PFSK-1 (cell line): ENCODE results near the gene RXFP4.

Experiments used
- FOXP2 ChIP-seq: optimal IDR thresholded peaks from 2 replicates; pipeline ENCODE3; 2011; ENCODE audit warnings: borderline replicate concordance, control low read depth, inconsistent platforms; ENCODE audit not compliant: insufficient read depth; ENCODE audit errors: extremely low read length, extremely low read depth
- POLR2AphosphoS5 ChIP-seq: IDR thresholded peaks from 2 replicates; pipeline ENCODE4 v1.6.1; 2012; ENCODE audit warnings: low read depth, mild to moderate bottlenecking, control low read depth, low read length, moderate library complexity
- SIN3A ChIP-seq: IDR thresholded peaks from 2 replicates; pipeline ENCODE4 v1.6.1; 2012; ENCODE audit warnings: mild to moderate bottlenecking, low read length, moderate library complexity, borderline replicate concordance; ENCODE audit not compliant: insufficient read depth
- TAF1 ChIP-seq: IDR thresholded peaks from 2 replicates; pipeline ENCODE4 v1.6.1; 2012; ENCODE audit warnings: low read length, control low read depth, borderline replicate concordance; ENCODE audit not compliant: insufficient read depth
- TF ChIP-seq, protein P1 (sequence below), 2 experiments: IDR thresholded peaks; 2 replicates each; pipeline versions ENCODE4 v1.6.1 to v1.8.0; 2011 to 2012; ENCODE audit warnings: low read depth in 2 of 2, low read length in 2 of 2, control low read depth in 1 of 2, inconsistent platforms in 1 of 2, mild to moderate bottlenecking in 1 of 2, moderate library complexity in 1 of 2; ENCODE audit not compliant: insufficient read depth in 1 of 2

The RXFP4 gene

DNA sequence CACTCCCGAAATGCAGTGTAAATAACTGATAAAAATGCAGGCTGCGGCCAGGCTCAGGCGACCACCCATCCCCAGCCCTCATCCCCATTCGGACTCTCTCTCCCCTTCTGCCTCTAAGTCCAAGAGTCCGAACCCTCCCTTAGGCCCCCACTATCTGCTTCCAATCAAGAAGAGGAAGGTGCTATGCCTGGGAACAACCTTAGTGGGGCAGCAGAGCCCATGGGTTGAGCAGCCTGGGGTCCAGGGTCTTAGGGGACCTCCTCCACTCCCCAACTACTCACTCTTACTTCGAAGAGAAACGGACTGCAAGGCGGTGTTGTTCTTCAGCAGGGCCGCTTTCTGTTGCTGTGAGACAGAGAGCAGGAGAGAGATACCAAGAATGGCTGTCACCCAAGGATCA lies 24.7 kb downstream of the RXFP4 start:
- TF ChIP-seq FOXP2: no peak
- no peak for TF ChIP-seq TAF1
- TF ChIP-seq, protein P1, sequence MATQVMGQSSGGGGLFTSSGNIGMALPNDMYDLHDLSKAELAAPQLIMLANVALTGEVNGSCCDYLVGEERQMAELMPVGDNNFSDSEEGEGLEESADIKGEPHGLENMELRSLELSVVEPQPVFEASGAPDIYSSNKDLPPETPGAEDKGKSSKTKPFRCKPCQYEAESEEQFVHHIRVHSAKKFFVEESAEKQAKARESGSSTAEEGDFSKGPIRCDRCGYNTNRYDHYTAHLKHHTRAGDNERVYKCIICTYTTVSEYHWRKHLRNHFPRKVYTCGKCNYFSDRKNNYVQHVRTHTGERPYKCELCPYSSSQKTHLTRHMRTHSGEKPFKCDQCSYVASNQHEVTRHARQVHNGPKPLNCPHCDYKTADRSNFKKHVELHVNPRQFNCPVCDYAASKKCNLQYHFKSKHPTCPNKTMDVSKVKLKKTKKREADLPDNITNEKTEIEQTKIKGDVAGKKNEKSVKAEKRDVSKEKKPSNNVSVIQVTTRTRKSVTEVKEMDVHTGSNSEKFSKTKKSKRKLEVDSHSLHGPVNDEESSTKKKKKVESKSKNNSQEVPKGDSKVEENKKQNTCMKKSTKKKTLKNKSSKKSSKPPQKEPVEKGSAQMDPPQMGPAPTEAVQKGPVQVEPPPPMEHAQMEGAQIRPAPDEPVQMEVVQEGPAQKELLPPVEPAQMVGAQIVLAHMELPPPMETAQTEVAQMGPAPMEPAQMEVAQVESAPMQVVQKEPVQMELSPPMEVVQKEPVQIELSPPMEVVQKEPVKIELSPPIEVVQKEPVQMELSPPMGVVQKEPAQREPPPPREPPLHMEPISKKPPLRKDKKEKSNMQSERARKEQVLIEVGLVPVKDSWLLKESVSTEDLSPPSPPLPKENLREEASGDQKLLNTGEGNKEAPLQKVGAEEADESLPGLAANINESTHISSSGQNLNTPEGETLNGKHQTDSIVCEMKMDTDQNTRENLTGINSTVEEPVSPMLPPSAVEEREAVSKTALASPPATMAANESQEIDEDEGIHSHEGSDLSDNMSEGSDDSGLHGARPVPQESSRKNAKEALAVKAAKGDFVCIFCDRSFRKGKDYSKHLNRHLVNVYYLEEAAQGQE (IDR thresholded peaks at IDR 0.05; ENCODE audit: insufficient read depth in 1 of 2, low read depth in 2 of 2, low read length in 2 of 2): no peak
- TF ChIP-seq SIN3A: no peak
- no peak for TF ChIP-seq POLR2AphosphoS5

DNA sequence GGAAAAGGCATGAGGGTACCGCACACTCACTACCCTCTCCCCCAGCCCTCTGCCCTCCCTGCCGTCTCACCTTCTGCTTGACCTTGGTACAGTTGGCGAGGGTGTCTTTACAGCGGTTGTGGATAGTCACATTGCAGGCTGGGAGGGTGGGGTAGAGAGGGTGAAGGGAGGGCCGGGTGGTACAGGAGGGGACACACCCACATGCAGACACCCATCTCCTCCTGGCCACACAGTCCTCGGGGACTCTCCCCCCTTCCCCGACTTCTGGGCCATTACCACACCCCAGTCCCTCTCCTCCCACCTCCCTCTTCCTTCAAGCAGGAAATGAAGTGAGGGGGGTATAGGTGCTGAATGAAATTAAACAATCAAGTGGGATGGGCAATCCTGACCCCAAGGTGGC lies 25.3 kb downstream of the RXFP4 start:
- no peak for TF ChIP-seq POLR2AphosphoS5
- no peak for TF ChIP-seq SIN3A
- TF ChIP-seq, protein P1 (IDR thresholded peaks at IDR 0.05; ENCODE audit: insufficient read depth in 1 of 2, low read depth in 2 of 2, low read length in 2 of 2): no peak
- no peak for TF ChIP-seq FOXP2
- TF ChIP-seq TAF1: no peak

DNA sequence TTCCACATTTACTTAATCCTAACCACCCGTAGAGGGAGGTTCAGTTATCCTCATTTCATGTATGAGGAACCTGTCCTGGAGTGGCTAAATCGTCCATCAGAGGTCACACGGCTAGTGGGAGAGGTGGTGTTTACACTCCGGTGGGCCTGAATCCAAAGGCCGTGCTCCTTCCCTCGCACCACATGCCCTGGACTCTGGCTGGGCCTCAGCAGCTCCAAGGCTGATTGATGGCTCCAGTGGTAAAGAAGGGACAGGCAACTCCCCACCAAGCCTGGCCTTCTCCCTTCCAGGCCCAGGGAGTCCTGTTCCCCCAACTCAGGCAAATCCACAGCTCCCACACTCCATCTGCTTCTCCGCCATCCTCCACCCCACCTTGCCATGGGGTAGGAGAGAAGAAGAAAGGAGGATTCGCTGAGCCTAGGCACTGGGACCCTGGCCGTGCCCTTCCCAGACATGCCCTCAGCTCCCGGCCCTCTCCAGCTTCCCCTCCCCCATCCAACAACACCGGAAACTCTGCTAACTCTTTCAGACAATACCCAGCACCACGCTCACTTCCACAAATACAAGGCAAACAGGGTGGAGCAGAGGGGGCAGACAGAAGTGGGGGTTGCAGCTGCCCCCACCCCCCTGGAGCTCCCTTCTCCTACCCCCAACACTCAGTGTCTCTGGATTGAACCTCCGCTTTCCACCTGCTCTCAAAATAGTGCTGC lies 26.1 kb downstream of the RXFP4 start:
- TF ChIP-seq, protein P1 (IDR thresholded peaks at IDR 0.05; ENCODE audit: insufficient read depth in 1 of 2, low read depth in 2 of 2, low read length in 2 of 2): no peak
- TF ChIP-seq FOXP2 (no peak), SIN3A (no peak), POLR2AphosphoS5 (no peak), TAF1 (no peak)

DNA sequence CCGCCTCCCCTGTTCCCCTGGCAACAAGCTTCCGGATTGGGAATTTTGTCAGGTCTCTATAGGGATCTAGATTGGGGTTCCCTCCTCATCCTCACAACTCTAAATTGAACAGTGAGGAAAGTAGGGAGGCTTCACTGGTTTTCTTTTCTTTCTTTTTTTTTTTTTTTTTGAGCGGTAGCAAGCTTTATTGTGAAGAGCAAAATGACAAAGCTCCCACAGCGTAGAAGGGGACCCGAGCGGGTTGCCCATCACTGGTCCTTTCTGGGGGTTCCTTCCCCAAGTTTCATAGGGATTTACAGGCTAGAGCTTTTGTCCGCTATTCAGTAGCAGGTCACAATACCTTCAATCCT lies 26.6 kb downstream of the RXFP4 start:
- TF ChIP-seq POLR2AphosphoS5: no peak
- TF ChIP-seq TAF1: no peak
- TF ChIP-seq FOXP2: no peak
- no peak for TF ChIP-seq SIN3A
- TF ChIP-seq, protein P1 (IDR thresholded peaks at IDR 0.05; ENCODE audit: insufficient read depth in 1 of 2, low read depth in 2 of 2, low read length in 2 of 2): no peak
